Tongue (tissue), 2 donors: ENCODE measurements around the gene ELAVL1. TPM values are rescaled to one million over a fixed set of nuclear protein-coding genes. Genes with fewer than 3 reads are reported as not detected.

Experiments used
- DNase-seq: peaks from one replicate; pipeline ENCODE4 v3.0.0-alpha.2; 2015
- total RNA-seq: library from RNA; depleted of rRNA; stranded (reverse); fragments of >200 nt; gene quantifications from one replicate; pipeline ENCODE4 v1.2.3, GENCODE V29; 2014

ELAVL1 gene
- total RNA-seq, 1 donor from 2014 or later = 60.1 TPM

DNA sequence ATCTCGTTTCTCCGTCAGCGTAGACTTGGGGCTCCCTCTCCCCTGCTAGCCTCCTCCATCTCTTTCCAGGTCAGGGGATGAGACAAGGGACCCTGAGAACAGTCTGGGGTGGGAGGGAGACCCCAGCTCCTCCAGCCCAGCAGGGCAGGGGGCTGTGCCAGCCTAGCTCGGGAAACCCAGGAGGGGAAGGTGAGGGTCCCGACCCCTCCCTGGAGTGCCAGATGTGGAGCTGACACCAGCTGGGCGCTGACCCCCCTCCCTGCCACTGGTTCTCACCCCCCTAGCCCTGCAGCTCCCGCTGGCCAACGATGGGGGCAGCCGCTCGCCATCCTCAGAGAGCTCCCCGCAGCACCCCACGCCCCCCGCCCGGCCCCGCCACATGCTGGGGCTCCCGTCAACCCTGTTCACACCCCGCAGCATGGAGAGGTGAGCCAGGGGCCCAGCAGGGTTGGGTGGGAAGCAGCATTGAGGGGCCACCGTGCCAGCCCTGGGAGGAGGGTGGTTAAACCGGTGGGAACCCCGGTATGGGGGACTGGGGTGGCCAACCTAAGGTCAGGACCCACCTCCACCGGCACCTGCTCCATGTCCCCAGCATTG, 95.9 kb downstream of the ELAVL1 start:
- DNase-seq = no peak

DNA sequence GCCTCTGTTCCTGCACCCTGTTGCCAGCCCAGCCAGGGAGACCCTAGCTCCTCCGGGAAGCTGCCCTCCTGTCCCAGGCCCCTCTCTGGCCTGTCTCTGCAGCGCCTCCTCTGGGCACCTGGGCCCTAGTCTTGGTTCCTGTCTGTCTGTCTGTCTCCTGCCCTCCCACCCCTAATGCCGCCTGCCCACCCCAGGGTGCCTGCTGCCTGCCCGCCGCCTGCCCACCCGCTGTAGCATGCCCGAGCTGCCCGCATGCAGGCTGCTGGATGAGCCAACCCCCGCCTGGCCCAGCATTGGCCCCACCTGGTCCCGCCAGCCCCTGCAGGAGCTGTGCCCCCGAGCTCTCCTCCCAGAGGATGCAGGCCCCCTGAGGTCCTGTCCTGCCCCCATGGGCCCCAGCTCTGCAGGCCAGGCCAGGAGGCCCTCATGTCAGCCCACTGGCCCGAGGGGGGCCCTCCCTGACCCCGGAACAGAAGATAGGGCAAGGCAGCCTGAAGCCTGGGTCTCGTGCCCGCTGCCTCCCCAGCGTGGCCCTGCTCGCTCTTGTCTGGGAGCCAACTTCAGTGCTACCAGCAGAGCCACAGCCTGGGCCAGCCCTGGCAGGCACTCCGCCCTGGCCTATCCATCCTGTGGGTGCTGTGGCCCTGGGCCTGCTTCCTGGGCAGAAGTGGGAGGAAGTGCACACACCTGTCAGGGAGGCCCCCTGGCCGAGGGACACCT, 96.5 kb downstream of the ELAVL1 start:
- DNase-seq = no peak

Other genes starting within 250 kb of the ELAVL1 start
- not detected for gene CLEC4M, start 242.4 kb downstream of the ELAVL1 start, total RNA-seq
- 16.0 TPM for gene EVI5L, start 175.4 kb downstream of the ELAVL1 start, total RNA-seq
- 0.92 TPM for gene PRR36, start 131.3 kb downstream of the ELAVL1 start, total RNA-seq
- 3.8 TPM for gene LRRC8E, start 117.1 kb downstream of the ELAVL1 start, total RNA-seq
- 11.8 TPM for gene MAP2K7, start 101.8 kb downstream of the ELAVL1 start, total RNA-seq
- not detected for gene TGFBR3L, start 90.8 kb downstream of the ELAVL1 start, total RNA-seq
- gene SNAPC2, start 85.3 kb downstream of the ELAVL1 start, total RNA-seq = 8.2 TPM
- gene CTXN1, start 79.5 kb downstream of the ELAVL1 start, total RNA-seq = 0.31 TPM
- 68.8 TPM for gene TIMM44, start 62.0 kb downstream of the ELAVL1 start, total RNA-seq
- not detected for gene CCL25, start 47.1 kb upstream of the ELAVL1 start, total RNA-seq
- gene FBN3, start 144.0 kb upstream of the ELAVL1 start, total RNA-seq = 13.3 TPM
- gene CERS4, start 203.7 kb upstream of the ELAVL1 start, total RNA-seq = 41.0 TPM